Liver (tissue), 9 donors: ENCODE data around the gene SARDH. TPM values are rescaled to one million over a fixed set of nuclear protein-coding genes. Genes with fewer than 3 reads are reported as not detected.

Experiments used
- DNase-seq: peaks from one replicate; pipeline ENCODE4 v3.0.0-alpha.2; 2017; ENCODE audit warnings: low spot score
- H3K27ac ChIP-seq, 2 donors: one replicate each; pipeline ENCODE4 v1.7.0; 2013; ENCODE audit warnings: inconsistent platforms in 2 of 2, low read length in 2 of 2, control low read depth in 1 of 2, low read depth in 1 of 2, mild to moderate bottlenecking in 1 of 2
- H3K27me3 ChIP-seq, 4 donors: one replicate each; pipeline versions ENCODE4 v1.6.1 to v1.7.0; 2013; ENCODE audit warnings: low read length in 3 of 4, inconsistent platforms in 1 of 4, mild to moderate bottlenecking in 1 of 4, moderate library complexity in 1 of 4; ENCODE audit not compliant: control insufficient read depth in 4 of 4, insufficient read depth in 4 of 4
- H3K36me3 ChIP-seq, 4 donors: one replicate each; pipeline versions ENCODE4 v1.6.1 to v1.7.0; 2013; ENCODE audit warnings: low read length in 3 of 4, mild to moderate bottlenecking in 3 of 4, low read depth in 1 of 4, moderate library complexity in 1 of 4; ENCODE audit not compliant: control insufficient read depth in 4 of 4, insufficient read depth in 3 of 4
- H3K4me1 ChIP-seq, 4 donors: one replicate each; pipeline versions ENCODE4 v1.6.1 to v1.7.0; 2013; ENCODE audit warnings: low read length in 3 of 4, mild to moderate bottlenecking in 3 of 4, moderate library complexity in 1 of 4; ENCODE audit not compliant: control insufficient read depth in 4 of 4, insufficient read depth in 4 of 4
- H3K4me3 ChIP-seq, 3 donors: one replicate each; pipeline versions ENCODE4 v1.6.1 to v1.7.0; 2013; ENCODE audit warnings: low read length in 3 of 3, control low read depth in 1 of 3, low read depth in 1 of 3, mild to moderate bottlenecking in 1 of 3
- H3K9ac ChIP-seq, 2 donors: one replicate each; pipeline ENCODE4 v1.7.0; 2013; ENCODE audit warnings: low read length in 2 of 2, mild to moderate bottlenecking in 2 of 2, moderate library complexity in 2 of 2, control low read depth in 1 of 2, low read depth in 1 of 2
- H3K9me3 ChIP-seq, 4 donors: one replicate each; pipeline versions ENCODE4 v1.6.1 to v1.7.0; 2013; ENCODE audit warnings: low read length in 3 of 4; ENCODE audit not compliant: control insufficient read depth in 4 of 4
- CTCF ChIP-seq: fragments of 150-350 bp; IDR thresholded peaks from 2 replicates; pipeline ENCODE4 v1.5.1; 2017; ENCODE audit warnings: improper control_type of control experiment, low read depth, low read length; ENCODE audit not compliant: missing input control
- HNF4A ChIP-seq, 2 donors: conservative IDR thresholded peaks; 2 replicates each; pipeline ENCODE4 v1.6.1; 2016; ENCODE audit warnings: antibody characterized with exemption in 2 of 2, mild to moderate bottlenecking in 2 of 2
- MAX ChIP-seq: IDR thresholded peaks from 2 replicates; pipeline ENCODE4 v1.6.1; 2016; ENCODE audit warnings: antibody characterized with exemption
- WGBS: extraction: QIAGEN DNeasy Blood & Tissue Kit; methylation state at CpG from one replicate; pipeline ENCODE4 v1.1.7; 2013; 5-methylcytosine and 5-hydroxymethylcytosine counted together
- polyA plus RNA-seq, 2 donors: library from polyadenylated mRNA; stranded (reverse) in 1 of 2; unstranded in 1 of 2; fragments of 200-250 nt in 1 of 2; fragments of >200 nt in 1 of 2; fragmentation: Nextera tagmentation in 1 of 2; extraction: Ambion mirVana in 1 of 2; gene quantifications; one replicate each; pipeline versions ENCODE4 v1.2.1 to v1.2.3, GENCODE V29; 2013 to 2015
- total RNA-seq, 2 donors: library from RNA; depleted of rRNA; stranded (reverse); fragments of >200 nt; gene quantifications; one replicate each; pipeline ENCODE4 v1.2.3, GENCODE V29; 2014
- TF ChIP-seq, protein P1 (sequence below): IDR thresholded peaks from 2 replicates; pipeline ENCODE4 v1.6.1; 2016; ENCODE audit warnings: antibody characterized with exemption, mild to moderate bottlenecking
- donor health status: healthy.
- donor health status: healthy.
- donor health status: healthy.
- donor health status: healthy.
- donor health status: healthy.

The SARDH gene
- total and polyA plus RNA-seq, 4 donors, result 53.7 to 291 (median 63.4) TPM

DNA sequence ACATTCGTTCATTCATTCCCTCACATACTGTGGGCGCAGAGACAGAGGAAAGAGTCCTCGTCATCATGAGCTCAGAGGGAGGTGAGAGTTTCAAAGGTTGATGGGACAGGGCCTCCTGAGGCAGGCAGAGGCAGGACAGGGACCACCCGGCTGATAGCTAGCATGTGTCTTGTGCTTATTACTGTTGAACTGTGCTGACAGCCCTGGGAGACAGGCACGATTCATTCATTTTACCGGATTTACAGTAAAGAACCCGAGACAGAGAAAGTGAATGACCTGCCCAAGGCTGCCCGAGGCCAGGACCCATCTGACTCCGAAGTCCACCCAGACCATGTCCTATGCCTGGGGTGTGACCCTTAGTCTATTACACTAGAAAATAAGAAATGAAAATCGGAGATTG lies 124.1 kb downstream of the SARDH start:
- H3K27me3 ChIP-seq, result peaks cover 0 to 4% (median 0%) of the 10 kb centered on the region in 4 donors
- H3K36me3 ChIP-seq, result no peaks in the 10 kb centered on the region
- TF ChIP-seq CTCF (no peak), HNF4A (conservative IDR thresholded peaks at IDR 0.05) (no peak), MAX (no peak)
- TF ChIP-seq, protein P1, sequence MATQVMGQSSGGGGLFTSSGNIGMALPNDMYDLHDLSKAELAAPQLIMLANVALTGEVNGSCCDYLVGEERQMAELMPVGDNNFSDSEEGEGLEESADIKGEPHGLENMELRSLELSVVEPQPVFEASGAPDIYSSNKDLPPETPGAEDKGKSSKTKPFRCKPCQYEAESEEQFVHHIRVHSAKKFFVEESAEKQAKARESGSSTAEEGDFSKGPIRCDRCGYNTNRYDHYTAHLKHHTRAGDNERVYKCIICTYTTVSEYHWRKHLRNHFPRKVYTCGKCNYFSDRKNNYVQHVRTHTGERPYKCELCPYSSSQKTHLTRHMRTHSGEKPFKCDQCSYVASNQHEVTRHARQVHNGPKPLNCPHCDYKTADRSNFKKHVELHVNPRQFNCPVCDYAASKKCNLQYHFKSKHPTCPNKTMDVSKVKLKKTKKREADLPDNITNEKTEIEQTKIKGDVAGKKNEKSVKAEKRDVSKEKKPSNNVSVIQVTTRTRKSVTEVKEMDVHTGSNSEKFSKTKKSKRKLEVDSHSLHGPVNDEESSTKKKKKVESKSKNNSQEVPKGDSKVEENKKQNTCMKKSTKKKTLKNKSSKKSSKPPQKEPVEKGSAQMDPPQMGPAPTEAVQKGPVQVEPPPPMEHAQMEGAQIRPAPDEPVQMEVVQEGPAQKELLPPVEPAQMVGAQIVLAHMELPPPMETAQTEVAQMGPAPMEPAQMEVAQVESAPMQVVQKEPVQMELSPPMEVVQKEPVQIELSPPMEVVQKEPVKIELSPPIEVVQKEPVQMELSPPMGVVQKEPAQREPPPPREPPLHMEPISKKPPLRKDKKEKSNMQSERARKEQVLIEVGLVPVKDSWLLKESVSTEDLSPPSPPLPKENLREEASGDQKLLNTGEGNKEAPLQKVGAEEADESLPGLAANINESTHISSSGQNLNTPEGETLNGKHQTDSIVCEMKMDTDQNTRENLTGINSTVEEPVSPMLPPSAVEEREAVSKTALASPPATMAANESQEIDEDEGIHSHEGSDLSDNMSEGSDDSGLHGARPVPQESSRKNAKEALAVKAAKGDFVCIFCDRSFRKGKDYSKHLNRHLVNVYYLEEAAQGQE, result no peak
- no peaks in the 10 kb centered on the region for H3K9me3 ChIP-seq
- 64% methylated on average over 10 of the region's 10 CpGs for WGBS
- DNase-seq, result no peak
- no peak overlapping the region for H3K9ac ChIP-seq
- no peak overlapping the region for H3K27ac ChIP-seq
- H3K4me3 ChIP-seq, result no peak overlapping the region
- H3K4me1 ChIP-seq, result peaks cover 0 to under 1% (median 0%) of the 10 kb centered on the region in 4 donors

Other genes starting within 250 kb of the SARDH start
- gene MYMK, start 213.4 kb downstream of the SARDH start, total RNA-seq, result not detected
- not detected for gene MYMK, start 213.4 kb downstream of the SARDH start, polyA plus RNA-seq
- gene ADAMTSL2, start 203.6 kb downstream of the SARDH start, total RNA-seq, result 10 to 100 TPM in 1 of 2 donors, 1 to 10 TPM in 1; 1.8 to 18.2 TPM
- 10 to 100 TPM in 1 of 2 donors, 1 to 10 TPM in 1; 3.8 to 11.6 TPM for gene ADAMTSL2, start 203.6 kb downstream of the SARDH start, polyA plus RNA-seq
- gene FAM163B, start 129.0 kb downstream of the SARDH start, total RNA-seq, result 1 to 10 TPM; 3.0 to 3.7 TPM
- gene FAM163B, start 129.0 kb downstream of the SARDH start, polyA plus RNA-seq, result 1 to 10 TPM; 2.1 to 4.0 TPM
- gene DBH, start 102.0 kb downstream of the SARDH start, total RNA-seq, result 1 to 10 TPM in 1 of 2 donors, under 1 TPM in 1; 0.37 to 2.4 TPM
- 10 to 100 TPM in 1 of 2 donors, 1 to 10 TPM in 1; 2.7 to 21.2 TPM for gene DBH, start 102.0 kb downstream of the SARDH start, polyA plus RNA-seq